Kidney epithelial cell (primary cell): Measurements from ENCODE around the gene ERICH2. TPM values are rescaled to one million over a fixed set of nuclear protein-coding genes. Genes with fewer than 3 reads are reported as not detected.
A peak's percentile ranks its signal among the peaks of the same experiment; 100 is the strongest.

ENCODE experiments used
- DNase-seq: peaks from one replicate; pipeline ENCODE4 v3.0.0-alpha.2; 2010; ENCODE audit warnings: low read depth
- H3K27me3 ChIP-seq: 2 replicates; pipeline ENCODE4 v1.6.0; 2011; ENCODE audit warnings: low read length; ENCODE audit not compliant: control insufficient read depth, insufficient read depth
- H3K36me3 ChIP-seq: 2 replicates; pipeline ENCODE4 v1.5.1; 2011; ENCODE audit warnings: low read length; ENCODE audit not compliant: control insufficient read depth, insufficient read depth
- H3K4me3 ChIP-seq: 2 replicates; pipeline ENCODE4 v1.5.1; 2011; ENCODE audit warnings: low read depth, mild to moderate bottlenecking, control low read depth, low read length
- CTCF ChIP-seq: IDR thresholded peaks from 2 replicates; pipeline ENCODE4 v1.5.1; 2011; ENCODE audit warnings: mild to moderate bottlenecking, moderate library complexity, low read length, control low read depth, inconsistent platforms; ENCODE audit not compliant: insufficient read depth, poor library complexity, severe bottlenecking
- total RNA-seq: library from RNA; depleted of rRNA; stranded (reverse); fragments of >200 nt; gene quantifications from 2 replicates; pipeline ENCODE4 v1.2.3, GENCODE V29; 2015

ERICH2 gene
- total RNA-seq, 1 donor from 2014 or later: 0.50 TPM

DNA sequence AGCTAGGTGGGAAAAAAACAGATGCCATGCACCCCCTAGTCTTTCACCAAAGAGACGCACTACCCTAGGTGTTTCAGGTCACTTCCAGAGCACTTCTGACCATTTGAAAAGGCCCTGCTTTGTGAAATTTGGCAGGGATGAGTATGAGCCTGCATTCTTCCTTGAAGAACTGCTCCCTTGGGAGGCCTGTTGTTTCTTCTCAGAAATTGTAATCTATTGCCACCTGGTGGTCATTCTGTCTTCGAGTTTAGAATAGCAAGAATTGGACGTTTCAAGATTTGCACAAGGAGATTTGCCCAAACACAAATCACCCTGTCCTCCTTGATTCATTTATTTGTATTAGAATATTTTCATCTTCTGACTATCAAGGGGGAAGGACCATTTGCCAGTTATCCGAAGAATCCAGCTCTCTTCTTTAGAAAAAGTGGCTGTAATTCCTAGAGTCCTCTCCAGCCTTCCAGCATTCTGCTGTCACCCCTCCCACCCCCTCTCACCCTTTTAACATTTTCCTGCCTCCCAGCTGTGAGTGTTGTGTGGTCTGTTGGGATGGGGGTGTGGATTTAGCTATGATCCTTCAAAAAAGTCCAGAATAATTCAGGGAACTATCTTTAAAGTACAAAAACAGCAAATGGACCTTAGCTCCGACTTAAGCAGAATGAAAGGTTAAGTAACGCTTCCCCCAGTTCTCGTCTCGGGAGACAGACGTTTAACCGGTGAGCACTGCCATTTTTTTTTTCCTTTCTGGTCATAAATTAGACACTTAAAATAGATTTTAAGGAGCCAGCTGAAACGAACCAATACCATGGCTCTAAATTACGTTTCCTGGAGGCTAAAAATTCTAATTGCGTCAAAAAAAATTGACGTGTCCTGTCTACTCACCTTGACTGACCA, 42.8 kb downstream of the ERICH2 start:
- H3K4me3 ChIP-seq: no peak overlapping the region
- peaks cover 29% of the 10 kb centered on the region for H3K27me3 ChIP-seq
- no peaks in the 10 kb centered on the region for H3K36me3 ChIP-seq
- TF ChIP-seq CTCF: peak; percentile 50
- peak; percentile 54 for DNase-seq

GRCh38 chr2:170813611-170814532, 43.7 kb downstream of the ERICH2 start:
- no peak overlapping the region for H3K4me3 ChIP-seq
- peaks cover 37% of the 10 kb centered on the region for H3K27me3 ChIP-seq
- no peak for DNase-seq
- H3K36me3 ChIP-seq: no peaks in the 10 kb centered on the region
- no peak for TF ChIP-seq CTCF

DNA sequence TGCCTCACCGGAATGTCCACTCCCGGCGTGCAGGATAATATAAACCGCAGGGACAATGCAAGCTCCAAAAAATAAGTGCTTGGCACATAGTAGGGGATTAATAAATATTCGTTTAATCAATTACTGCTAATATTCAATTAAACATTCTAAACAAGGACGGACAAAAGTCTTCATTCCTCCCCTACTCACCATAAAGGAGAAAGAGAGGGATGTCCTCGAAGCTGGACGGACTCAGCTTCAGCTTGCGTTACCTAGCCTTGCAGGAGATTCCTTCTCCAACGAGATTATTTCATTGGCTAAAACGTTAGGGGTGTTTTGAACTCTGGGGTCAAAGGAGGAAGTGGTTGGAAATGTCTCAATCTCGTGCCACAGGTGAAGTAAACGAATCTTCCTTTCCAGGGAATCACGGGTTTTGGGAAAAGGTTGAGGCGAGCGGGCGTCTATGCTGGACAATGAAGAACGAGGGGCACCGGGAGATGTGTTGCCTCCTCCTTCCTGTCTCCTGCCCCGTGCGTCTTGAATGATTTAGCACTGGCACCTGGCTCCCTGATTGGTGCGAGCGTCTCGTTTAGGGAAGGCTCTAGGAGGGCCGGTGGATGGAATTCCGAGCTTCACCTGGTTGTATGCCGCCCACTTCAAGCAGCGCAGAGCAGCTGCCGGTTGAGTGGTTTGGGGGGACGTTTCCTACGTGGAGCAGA, 44.5 kb downstream of the ERICH2 start:
- Histone ChIP-seq H3K4me3 (no peak overlapping the region), H3K27me3 (peaks cover 41% of the 10 kb centered on the region), H3K36me3 (no peaks in the 10 kb centered on the region)
- TF ChIP-seq CTCF: no peak
- no peak for DNase-seq

- Histone ChIP-seq H3K36me3 (no peaks in the 10 kb centered on the region), H3K4me3 (no peak overlapping the region), H3K27me3 (peaks cover 47% of the 10 kb centered on the region)
- no peak for TF ChIP-seq CTCF
- DNase-seq: no peak
Measured at GRCh38 chr2:170815311-170815710, 45.1 kb downstream of the ERICH2 start.

DNA sequence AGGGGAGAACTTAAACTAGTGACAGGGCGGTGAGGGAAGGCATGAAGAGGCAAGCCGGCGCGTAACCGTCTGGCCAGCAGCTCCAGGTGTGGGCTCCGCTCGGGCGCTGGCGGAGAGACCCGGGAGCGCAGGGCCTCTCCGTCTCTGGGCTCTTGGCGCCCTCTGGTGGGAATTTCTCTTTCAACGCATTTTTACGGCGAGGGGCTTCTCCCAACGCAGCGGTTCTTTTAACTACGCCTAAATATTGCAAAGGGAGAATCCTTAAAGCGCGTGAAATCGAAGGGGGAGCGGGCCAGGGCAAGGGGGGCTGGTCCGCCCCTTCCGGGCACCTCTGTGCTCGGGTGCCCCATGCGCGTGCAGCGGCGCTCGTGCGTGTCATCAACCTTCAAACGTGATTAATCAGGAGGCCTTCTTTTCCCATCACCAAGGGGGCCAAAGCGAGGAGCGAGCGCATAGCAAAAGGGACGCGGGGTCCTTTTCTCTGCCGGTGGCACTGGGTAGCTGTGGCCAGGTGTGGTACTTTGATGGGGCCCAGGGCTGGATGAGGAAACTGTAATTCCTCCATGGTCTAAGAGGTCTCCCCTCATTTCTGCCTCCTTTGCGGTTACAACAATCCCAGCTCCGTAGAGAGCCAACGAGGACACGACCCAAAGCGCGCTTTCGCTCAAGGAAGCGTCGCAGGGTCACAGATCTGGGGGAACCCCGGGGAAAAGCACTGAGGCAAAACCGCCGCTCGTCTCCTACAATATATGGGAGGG, 45.7 kb downstream of the ERICH2 start:
- peak; percentile 81 for TF ChIP-seq CTCF
- no peak for DNase-seq
- H3K36me3 ChIP-seq: no peaks in the 10 kb centered on the region
- H3K27me3 ChIP-seq: peaks cover 53% of the 10 kb centered on the region
- H3K4me3 ChIP-seq: peak overlapping the region; percentile 47
